ENCODE results near the gene SPARCL1. TPM values are rescaled to one million over a fixed set of nuclear protein-coding genes. Genes with fewer than 3 reads are reported as not detected.
A peak's percentile ranks its signal among the peaks of the same experiment; 100 is the strongest.

Gene SPARCL1
- total and polyA plus RNA-seq, 3 donors from 2014 or later: 110 to 138 (median 124) TPM

- 85 to 91% methylated on average over 5 of the region's 5 CpGs for WGBS, 2 donors
These were observed 41.2 kb upstream of the SPARCL1 start for GRCh38 chr4:87570290-87570805.

DNA sequence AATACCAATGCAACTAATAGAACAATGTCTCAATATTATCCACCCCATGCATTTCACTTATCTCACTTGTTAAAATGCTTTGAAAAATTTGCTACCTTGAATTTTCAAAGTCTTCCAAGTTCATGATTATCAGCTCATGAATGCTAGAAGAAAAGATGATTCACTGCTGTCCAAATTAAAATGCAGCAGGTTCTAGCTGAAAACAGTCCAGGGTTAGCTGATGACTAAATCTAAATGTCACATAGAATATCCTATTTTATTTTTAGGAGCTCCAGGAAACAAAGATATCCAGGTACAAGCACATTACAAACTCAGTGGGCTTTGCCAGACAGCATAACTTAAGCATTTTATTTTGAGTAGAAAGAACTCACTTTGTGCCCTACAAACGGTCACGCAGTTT lies 38.0 kb upstream of the SPARCL1 start:
- Histone ChIP-seq H3K9me3 (no peaks in the 10 kb centered on the region), H3K27ac (peak overlapping the region in 1 of 2 donors; percentile 21), H3K27me3 (no peaks in the 10 kb centered on the region), H3K4me1 (no peaks in the 10 kb centered on the region), H3K36me3 (ENCODE audit: low read depth, missing control alignments) (no peaks in the 10 kb centered on the region), H3K4me3 (no peak overlapping the region)
- 42 to 53% methylated on average over 2 of the region's 2 CpGs for WGBS, 2 donors
- TF ChIP-seq POLR2A (IDR thresholded peaks at IDR 0.05): no peak
- TF ChIP-seq CTCF (IDR thresholded peaks at IDR 0.05): no peak
- DNase-seq: no peak
- intact Hi-C loops (cut with DNase I; ENCODE audit: low total_unique reads): no loop called here

More at GRCh38 chr4:87570290-87570805, 41.2 kb upstream of the SPARCL1 start:
- Histone ChIP-seq H3K9me3 (no peaks in the 10 kb centered on the region), H3K27ac (no peak overlapping the region), H3K4me3 (no peak overlapping the region), H3K27me3 (no peaks in the 10 kb centered on the region), H3K36me3 (ENCODE audit: low read depth, missing control alignments) (no peaks in the 10 kb centered on the region), H3K4me1 (no peaks in the 10 kb centered on the region)
- no peak for DNase-seq
- intact Hi-C loops (cut with DNase I; ENCODE audit: low total_unique reads): no loop called here
- TF ChIP-seq CTCF (IDR thresholded peaks at IDR 0.05): no peak
- no peak for TF ChIP-seq POLR2A (IDR thresholded peaks at IDR 0.05)

DNA sequence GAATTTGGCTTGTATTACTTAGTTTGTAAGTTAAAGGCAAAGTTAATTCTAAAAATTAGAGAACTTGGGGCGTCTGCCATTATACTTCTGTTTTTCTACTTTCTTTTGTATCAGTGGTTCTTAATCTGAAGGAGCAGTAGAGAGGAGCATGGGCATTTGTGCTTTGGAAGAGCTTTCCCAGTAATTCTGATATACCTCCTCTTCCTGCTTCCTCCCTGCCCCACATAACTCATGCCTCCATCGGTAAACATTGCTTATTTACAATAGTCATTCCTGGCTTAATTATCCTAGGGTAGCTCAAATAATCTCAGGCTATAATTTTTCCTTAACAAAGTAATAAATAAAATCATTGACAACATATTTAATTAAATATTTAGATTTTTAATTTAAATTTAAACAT lies 37.1 kb upstream of the SPARCL1 start:
- H3K4me3 ChIP-seq: no peak overlapping the region
- H3K27ac ChIP-seq: no peak overlapping the region
- no peak for DNase-seq
- intact Hi-C loops (cut with DNase I; ENCODE audit: low total_unique reads): no loop called here
- no peaks in the 10 kb centered on the region for H3K36me3 ChIP-seq (ENCODE audit: low read depth, missing control alignments)
- 64% methylated on average over 2 of the region's 2 CpGs for WGBS, 2 donors
- H3K27me3 ChIP-seq: no peaks in the 10 kb centered on the region
- TF ChIP-seq CTCF (IDR thresholded peaks at IDR 0.05) (no peak), POLR2A (IDR thresholded peaks at IDR 0.05) (no peak)
- H3K4me1 ChIP-seq: no peaks in the 10 kb centered on the region
- H3K9me3 ChIP-seq: no peaks in the 10 kb centered on the region

GRCh38 chr4:87565746-87566145 lies 36.6 kb upstream of the SPARCL1 start:
- H3K27me3 ChIP-seq: no peaks in the 10 kb centered on the region
- no peak for DNase-seq
- H3K4me3 ChIP-seq: no peak overlapping the region
- intact Hi-C loops (cut with DNase I; ENCODE audit: low total_unique reads): no loop called here
- TF ChIP-seq POLR2A (IDR thresholded peaks at IDR 0.05) (no peak), CTCF (IDR thresholded peaks at IDR 0.05) (no peak)
- H3K9me3 ChIP-seq: no peaks in the 10 kb centered on the region
- H3K36me3 ChIP-seq (ENCODE audit: low read depth, missing control alignments): no peaks in the 10 kb centered on the region
- no peaks in the 10 kb centered on the region for H3K4me1 ChIP-seq
- 65 to 78% methylated on average over 4 of the region's 4 CpGs for WGBS, 2 donors
- H3K27ac ChIP-seq: no peak overlapping the region

GRCh38 chr4:87560802-87561201 lies 31.6 kb upstream of the SPARCL1 start:
- intact Hi-C loops (cut with DNase I; ENCODE audit: low total_unique reads): no loop called here
- H3K27ac ChIP-seq: no peak overlapping the region
- no peaks in the 10 kb centered on the region for H3K9me3 ChIP-seq
- TF ChIP-seq POLR2A (IDR thresholded peaks at IDR 0.05) (no peak), CTCF (IDR thresholded peaks at IDR 0.05) (no peak)
- 94 to 100% methylated on average over 2 of the region's 2 CpGs for WGBS, 2 donors
- no peaks in the 10 kb centered on the region for H3K27me3 ChIP-seq
- no peaks in the 10 kb centered on the region for H3K36me3 ChIP-seq (ENCODE audit: low read depth, missing control alignments)
- H3K4me3 ChIP-seq: no peak overlapping the region
- no peaks in the 10 kb centered on the region for H3K4me1 ChIP-seq
- no peak for DNase-seq
